GM21360 (cell line): ENCODE results near the gene PFKFB2.
A peak's percentile ranks its signal among the peaks of the same experiment; 100 is the strongest.

Experiments used
- ATAC-seq: cut with Tn5 transposase; IDR thresholded peaks from one replicate; pipeline ENCODE4 v1.9.1; 2021; ENCODE audit warnings: mild to moderate bottlenecking, moderate library complexity; ENCODE audit not compliant: unreplicated experiment

Gene PFKFB2

GRCh38 chr1:207052911-207053769 is at the start of gene PFKFB2:
Gene PFKFB2, plus strand, starts transcription at chr1:207053275. Its CDS starts 1,443 bp downstream, at chr1:207054718.
- peak; percentile 74 for ATAC-seq

GRCh38 chr1:207004931-207005830 is 47.9 kb upstream of the PFKFB2 start:
- ATAC-seq = no peak

GRCh38 chr1:207006083-207006482 is 47.0 kb upstream of the PFKFB2 start:
- ATAC-seq = no peak

- ATAC-seq = no peak
Measured at GRCh38 chr1:207006914-207007313, 46.2 kb upstream of the PFKFB2 start.

GRCh38 chr1:207007352-207008033 is 45.6 kb upstream of the PFKFB2 start:
- no peak for ATAC-seq

GRCh38 chr1:207009182-207009850 is 43.8 kb upstream of the PFKFB2 start:
- ATAC-seq = no peak

- ATAC-seq = no peak
Measured at GRCh38 chr1:207009945-207010344, 43.1 kb upstream of the PFKFB2 start.

- ATAC-seq = no peak
Measured at GRCh38 chr1:207010726-207011125, 42.3 kb upstream of the PFKFB2 start.

GRCh38 chr1:207013321-207014085 is 39.6 kb upstream of the PFKFB2 start:
- ATAC-seq = no peak

- ATAC-seq = no peak
Measured at GRCh38 chr1:207014728-207015127, 38.3 kb upstream of the PFKFB2 start.

- ATAC-seq = no peak
Measured at GRCh38 chr1:207015791-207016190, 37.3 kb upstream of the PFKFB2 start.

GRCh38 chr1:207017615-207018559 is 35.2 kb upstream of the PFKFB2 start:
- ATAC-seq = no peak

GRCh38 chr1:207018707-207019106 is 34.4 kb upstream of the PFKFB2 start:
- ATAC-seq = no peak

GRCh38 chr1:207019161-207019560 is 33.9 kb upstream of the PFKFB2 start:
- no peak for ATAC-seq

GRCh38 chr1:207019661-207020060 is 33.4 kb upstream of the PFKFB2 start:
- no peak for ATAC-seq

- no peak for ATAC-seq
Measured at GRCh38 chr1:207020065-207020708, 32.9 kb upstream of the PFKFB2 start.

GRCh38 chr1:207020709-207021107 is 32.4 kb upstream of the PFKFB2 start:
- no peak for ATAC-seq

GRCh38 chr1:207021139-207021861 is 31.8 kb upstream of the PFKFB2 start:
- ATAC-seq = no peak
